ENCODE measurements around the gene NR5A1.

The NR5A1 gene

GRCh38 chr9:124500028-124500795 is 7.0 kb downstream of the NR5A1 start:
- Histone ChIP-seq H3K4ac (ENCODE audit: low read depth, low read length) (no peak overlapping the region), H3K4me1 (ENCODE audit: control insufficient read depth, low read depth, low read length) (no peaks in the 10 kb centered on the region), H4K8ac (ENCODE audit: low read depth, low read length) (no peak overlapping the region), H3K18ac (ENCODE audit: low read length) (no peak overlapping the region), H4K5ac (ENCODE audit: low read length) (no peak overlapping the region), H3K79me1 (ENCODE audit: low read length) (no peaks in the 10 kb centered on the region), H3K4me3 (ENCODE audit: low read length) (no peak overlapping the region), H3K27me3 (ENCODE audit: insufficient read depth, low read length, poor library complexity) (peaks cover 27% of the 10 kb centered on the region), H3K56ac (ENCODE audit: low read length) (no peak overlapping the region), H2BK15ac (replicated peaks; ENCODE audit: low read depth) (no peak overlapping the region), H3K79me2 (ENCODE audit: control insufficient read depth, insufficient read depth, low read length) (no peaks in the 10 kb centered on the region), H2BK120ac (ENCODE audit: low read depth, low read length) (no peak overlapping the region), H3K27ac (ENCODE audit: low read depth, low read length) (no peak overlapping the region), H2BK5ac (ENCODE audit: low read length) (no peak overlapping the region), H3K23ac (ENCODE audit: low read length) (no peak overlapping the region), H3K9ac (ENCODE audit: low read length) (no peak overlapping the region), H2AK5ac (ENCODE audit: low read length) (no peak overlapping the region), H3K4me2 (ENCODE audit: low read length) (no peak overlapping the region), H3K36me3 (ENCODE audit: control insufficient read depth, insufficient read depth, low read length) (no peaks in the 10 kb centered on the region)
- DNase-seq, result no peak
- no CpG with 5 or more reads among the region's 40 CpGs for WGBS (ENCODE audit: extremely low coverage, insufficient coverage, low lambda C conversion rate)

GRCh38 chr9:124499216-124499615 is 8.0 kb downstream of the NR5A1 start:
- Histone ChIP-seq H3K4me1 (ENCODE audit: control insufficient read depth, low read depth, low read length) (no peaks in the 10 kb centered on the region), H3K27ac (ENCODE audit: low read depth, low read length) (no peak overlapping the region), H4K5ac (ENCODE audit: low read length) (no peak overlapping the region)

GRCh38 chr9:124498499-124499146 is 8.6 kb downstream of the NR5A1 start:
- no peaks in the 10 kb centered on the region for H3K79me2 ChIP-seq (ENCODE audit: control insufficient read depth, insufficient read depth, low read length)
- no peak overlapping the region for H3K18ac ChIP-seq (ENCODE audit: low read length)
- DNase-seq, result no peak
- no peak overlapping the region for H3K4me3 ChIP-seq (ENCODE audit: low read length)
- no peak overlapping the region for H3K4ac ChIP-seq (ENCODE audit: low read depth, low read length)
- H2BK15ac ChIP-seq (replicated peaks; ENCODE audit: low read depth), result no peak overlapping the region
- H3K56ac ChIP-seq (ENCODE audit: low read length), result no peak overlapping the region
- WGBS (ENCODE audit: extremely low coverage, insufficient coverage, low lambda C conversion rate), result no CpG with 5 or more reads among the region's 15 CpGs
- H3K27ac ChIP-seq (ENCODE audit: low read depth, low read length), result no peak overlapping the region
- no peak overlapping the region for H2BK120ac ChIP-seq (ENCODE audit: low read depth, low read length)
- no peak overlapping the region for H4K5ac ChIP-seq (ENCODE audit: low read length)
- no peaks in the 10 kb centered on the region for H3K36me3 ChIP-seq (ENCODE audit: control insufficient read depth, insufficient read depth, low read length)
- no peak overlapping the region for H3K9ac ChIP-seq (ENCODE audit: low read length)
- no peak overlapping the region for H3K23ac ChIP-seq (ENCODE audit: low read length)
- no peak overlapping the region for H2BK5ac ChIP-seq (ENCODE audit: low read length)
- no peak overlapping the region for H3K4me2 ChIP-seq (ENCODE audit: low read length)
- H4K8ac ChIP-seq (ENCODE audit: low read depth, low read length), result no peak overlapping the region
- no peaks in the 10 kb centered on the region for H3K4me1 ChIP-seq (ENCODE audit: control insufficient read depth, low read depth, low read length)
- peaks cover 14% of the 10 kb centered on the region for H3K27me3 ChIP-seq (ENCODE audit: insufficient read depth, low read length, poor library complexity)
- H2AK5ac ChIP-seq (ENCODE audit: low read length), result no peak overlapping the region
- H3K79me1 ChIP-seq (ENCODE audit: low read length), result no peaks in the 10 kb centered on the region

More at GRCh38 chr9:124499216-124499615, 8.0 kb downstream of the NR5A1 start:
- H2BK120ac ChIP-seq (ENCODE audit: low read depth, low read length), result no peak overlapping the region
- no peak overlapping the region for H2BK5ac ChIP-seq (ENCODE audit: low read length)
- no peak overlapping the region for H3K18ac ChIP-seq (ENCODE audit: low read length)
- H3K36me3 ChIP-seq (ENCODE audit: control insufficient read depth, insufficient read depth, low read length), result no peaks in the 10 kb centered on the region
- DNase-seq, result no peak
- no peak overlapping the region for H2AK5ac ChIP-seq (ENCODE audit: low read length)
- H2BK15ac ChIP-seq (replicated peaks; ENCODE audit: low read depth), result no peak overlapping the region
- no peak overlapping the region for H3K4me3 ChIP-seq (ENCODE audit: low read length)
- no peak overlapping the region for H3K23ac ChIP-seq (ENCODE audit: low read length)
- H4K8ac ChIP-seq (ENCODE audit: low read depth, low read length), result no peak overlapping the region
- H3K79me1 ChIP-seq (ENCODE audit: low read length), result no peaks in the 10 kb centered on the region
- no peak overlapping the region for H3K4me2 ChIP-seq (ENCODE audit: low read length)
- WGBS (ENCODE audit: extremely low coverage, insufficient coverage, low lambda C conversion rate), result no CpG with 5 or more reads among the region's 3 CpGs
- H3K79me2 ChIP-seq (ENCODE audit: control insufficient read depth, insufficient read depth, low read length), result no peaks in the 10 kb centered on the region
- H3K56ac ChIP-seq (ENCODE audit: low read length), result no peak overlapping the region
- H3K4ac ChIP-seq (ENCODE audit: low read depth, low read length), result no peak overlapping the region
- H3K9ac ChIP-seq (ENCODE audit: low read length), result no peak overlapping the region
- H3K27me3 ChIP-seq (ENCODE audit: insufficient read depth, low read length, poor library complexity), result peaks cover 20% of the 10 kb centered on the region

- no CpG with 5 or more reads among the region's 6 CpGs for WGBS (ENCODE audit: extremely low coverage, insufficient coverage, low lambda C conversion rate)
- H3K4ac ChIP-seq (ENCODE audit: low read depth, low read length), result no peak overlapping the region
- H3K27me3 ChIP-seq (ENCODE audit: insufficient read depth, low read length, poor library complexity), result peaks cover 8% of the 10 kb centered on the region
These were observed 9.2 kb downstream of the NR5A1 start for GRCh38 chr9:124498040-124498439.

GRCh38 chr9:124497441-124497840 is 9.8 kb downstream of the NR5A1 start:
- H3K9ac ChIP-seq (ENCODE audit: low read length), result no peak overlapping the region
- H4K5ac ChIP-seq (ENCODE audit: low read length), result no peak overlapping the region
- no peaks in the 10 kb centered on the region for H3K79me1 ChIP-seq (ENCODE audit: low read length)
- H3K56ac ChIP-seq (ENCODE audit: low read length), result no peak overlapping the region
- H3K23ac ChIP-seq (ENCODE audit: low read length), result no peak overlapping the region
- H3K27ac ChIP-seq (ENCODE audit: low read depth, low read length), result no peak overlapping the region
- DNase-seq, result no peak
- no peaks in the 10 kb centered on the region for H3K79me2 ChIP-seq (ENCODE audit: control insufficient read depth, insufficient read depth, low read length)
- H3K4ac ChIP-seq (ENCODE audit: low read depth, low read length), result no peak overlapping the region
- no peak overlapping the region for H4K8ac ChIP-seq (ENCODE audit: low read depth, low read length)
- H3K4me1 ChIP-seq (ENCODE audit: control insufficient read depth, low read depth, low read length), result no peaks in the 10 kb centered on the region
- H2BK120ac ChIP-seq (ENCODE audit: low read depth, low read length), result no peak overlapping the region
- no CpG with 5 or more reads among the region's 8 CpGs for WGBS (ENCODE audit: extremely low coverage, insufficient coverage, low lambda C conversion rate)
- H3K36me3 ChIP-seq (ENCODE audit: control insufficient read depth, insufficient read depth, low read length), result no peaks in the 10 kb centered on the region
- H3K18ac ChIP-seq (ENCODE audit: low read length), result no peak overlapping the region
- H2AK5ac ChIP-seq (ENCODE audit: low read length), result no peak overlapping the region
- H3K27me3 ChIP-seq (ENCODE audit: insufficient read depth, low read length, poor library complexity), result peaks cover 4% of the 10 kb centered on the region
- no peak overlapping the region for H2BK15ac ChIP-seq (replicated peaks; ENCODE audit: low read depth)
- H3K4me2 ChIP-seq (ENCODE audit: low read length), result no peak overlapping the region
- no peak overlapping the region for H2BK5ac ChIP-seq (ENCODE audit: low read length)
- H3K4me3 ChIP-seq (ENCODE audit: low read length), result no peak overlapping the region

More at GRCh38 chr9:124498040-124498439, 9.2 kb downstream of the NR5A1 start:
- Histone ChIP-seq H4K8ac (ENCODE audit: low read depth, low read length) (no peak overlapping the region), H3K4me2 (ENCODE audit: low read length) (no peak overlapping the region), H4K5ac (ENCODE audit: low read length) (no peak overlapping the region), H3K9ac (ENCODE audit: low read length) (no peak overlapping the region), H3K23ac (ENCODE audit: low read length) (no peak overlapping the region), H3K79me2 (ENCODE audit: control insufficient read depth, insufficient read depth, low read length) (no peaks in the 10 kb centered on the region), H2AK5ac (ENCODE audit: low read length) (no peak overlapping the region), H2BK15ac (replicated peaks; ENCODE audit: low read depth) (no peak overlapping the region), H3K79me1 (ENCODE audit: low read length) (no peaks in the 10 kb centered on the region), H2BK120ac (ENCODE audit: low read depth, low read length) (no peak overlapping the region), H3K4me1 (ENCODE audit: control insufficient read depth, low read depth, low read length) (no peaks in the 10 kb centered on the region), H3K4me3 (ENCODE audit: low read length) (no peak overlapping the region), H2BK5ac (ENCODE audit: low read length) (no peak overlapping the region), H3K56ac (ENCODE audit: low read length) (no peak overlapping the region), H3K27ac (ENCODE audit: low read depth, low read length) (no peak overlapping the region), H3K18ac (ENCODE audit: low read length) (no peak overlapping the region), H3K36me3 (ENCODE audit: control insufficient read depth, insufficient read depth, low read length) (no peaks in the 10 kb centered on the region)
- no peak for DNase-seq

All from mesendoderm (in vitro differentiated cells).